A549 (cell line): ENCODE measurements around the gene DLGAP1.

Experiments used
- EP300 ChIP-seq, 2 experiments: fragments of >200 bp; sonication (Bioruptor Twin); formaldehyde crosslinking; IDR thresholded peaks; 2 replicates in 1 of 2; 3 replicates in 1 of 2; pipeline ENCODE4 v1.6.1; 2016 to 2017
- POLR2AphosphoS2 ChIP-seq: conservative IDR thresholded peaks from 2 replicates; pipeline ENCODE4 v1.6.1; 2012; ENCODE audit warnings: low read length, improper control_type of control experiment, inconsistent platforms

GRCh38 chr18:3713166-3713565 is 741.9 kb downstream of the DLGAP1 start:
- TF ChIP-seq POLR2AphosphoS2 (no peak), EP300 (IDR thresholded peaks at IDR 0.05) (no peak)
